Measurements from ENCODE around the gene KIAA1671.

Gene KIAA1671

GRCh38 chr22:25080855-25081254 lies 128.3 kb downstream of the KIAA1671 start:
- no peaks in the 10 kb centered on the region for H3K9me3 Mint-ChIP-seq
- DNase-seq (no peak), ATAC-seq (no peak)
- H3K36me3 Mint-ChIP-seq (ENCODE audit: low read depth): no peaks in the 10 kb centered on the region
- no peaks in the 10 kb centered on the region for H3K27me3 Mint-ChIP-seq
- no peak overlapping the region for H3K4me3 Mint-ChIP-seq
- H3K4me1 Mint-ChIP-seq: peaks cover 67% of the 10 kb centered on the region
- no peak overlapping the region for H3K27ac Mint-ChIP-seq

- no peak overlapping the region for H3K4me3 Mint-ChIP-seq
- no peaks in the 10 kb centered on the region for H3K36me3 Mint-ChIP-seq (ENCODE audit: low read depth)
- no peaks in the 10 kb centered on the region for H3K9me3 Mint-ChIP-seq
- no peaks in the 10 kb centered on the region for H3K27me3 Mint-ChIP-seq
- H3K4me1 Mint-ChIP-seq: peaks cover 67% of the 10 kb centered on the region
- H3K27ac Mint-ChIP-seq: no peak overlapping the region
- peak; percentile 59 for DNase-seq
- no peak for ATAC-seq
Measured at GRCh38 chr22:25081409-25081824, 128.9 kb downstream of the KIAA1671 start.

- Mint-ChIP-seq H3K27me3 (no peaks in the 10 kb centered on the region), H3K4me3 (no peak overlapping the region), H3K4me1 (peaks cover 65% of the 10 kb centered on the region), H3K36me3 (ENCODE audit: low read depth) (no peaks in the 10 kb centered on the region), H3K27ac (no peak overlapping the region), H3K9me3 (no peaks in the 10 kb centered on the region)
- ATAC-seq (no peak), DNase-seq (no peak)
Measured at GRCh38 chr22:25082096-25082495, 129.6 kb downstream of the KIAA1671 start.

GRCh38 chr22:25083056-25083806 lies 130.7 kb downstream of the KIAA1671 start:
- DNase-seq (no peak), ATAC-seq (no peak)
- Mint-ChIP-seq H3K27me3 (no peaks in the 10 kb centered on the region), H3K9me3 (no peaks in the 10 kb centered on the region), H3K4me1 (peaks cover 58% of the 10 kb centered on the region), H3K36me3 (ENCODE audit: low read depth) (no peaks in the 10 kb centered on the region), H3K4me3 (no peak overlapping the region), H3K27ac (no peak overlapping the region)

GRCh38 chr22:25083807-25084200 lies 131.3 kb downstream of the KIAA1671 start:
- peaks cover 52% of the 10 kb centered on the region for H3K4me1 Mint-ChIP-seq

GRCh38 chr22:25084405-25085107 lies 132.0 kb downstream of the KIAA1671 start:
- DNase-seq (no peak), ATAC-seq (no peak)
- no peaks in the 10 kb centered on the region for H3K27me3 Mint-ChIP-seq
- H3K4me3 Mint-ChIP-seq: no peak overlapping the region
- no peaks in the 10 kb centered on the region for H3K36me3 Mint-ChIP-seq (ENCODE audit: low read depth)
- H3K9me3 Mint-ChIP-seq: no peaks in the 10 kb centered on the region
- H3K27ac Mint-ChIP-seq: no peak overlapping the region
- H3K4me1 Mint-ChIP-seq: peaks cover 48% of the 10 kb centered on the region

More at GRCh38 chr22:25083807-25084200, 131.3 kb downstream of the KIAA1671 start:
- H3K4me3 Mint-ChIP-seq: no peak overlapping the region
- H3K9me3 Mint-ChIP-seq: no peaks in the 10 kb centered on the region
- DNase-seq: no peak
- ATAC-seq: no peak
- no peaks in the 10 kb centered on the region for H3K36me3 Mint-ChIP-seq (ENCODE audit: low read depth)
- H3K27me3 Mint-ChIP-seq: no peaks in the 10 kb centered on the region
- H3K27ac Mint-ChIP-seq: no peak overlapping the region

- no peak overlapping the region for H3K27ac Mint-ChIP-seq
- H3K27me3 Mint-ChIP-seq: no peaks in the 10 kb centered on the region
- no peaks in the 10 kb centered on the region for H3K9me3 Mint-ChIP-seq
- no peak overlapping the region for H3K4me3 Mint-ChIP-seq
- no peak for ATAC-seq
- no peaks in the 10 kb centered on the region for H3K36me3 Mint-ChIP-seq (ENCODE audit: low read depth)
- DNase-seq: no peak
- H3K4me1 Mint-ChIP-seq: peaks cover 46% of the 10 kb centered on the region
Measured at GRCh38 chr22:25085156-25085555, 132.6 kb downstream of the KIAA1671 start.

- H3K27ac Mint-ChIP-seq: peak overlapping the region; percentile 43
- ATAC-seq (peak; percentile 95), DNase-seq (no peak)
- no peaks in the 10 kb centered on the region for H3K9me3 Mint-ChIP-seq
- H3K4me3 Mint-ChIP-seq: no peak overlapping the region
- no peaks in the 10 kb centered on the region for H3K27me3 Mint-ChIP-seq
- H3K4me1 Mint-ChIP-seq: peaks cover 45% of the 10 kb centered on the region
- no peaks in the 10 kb centered on the region for H3K36me3 Mint-ChIP-seq (ENCODE audit: low read depth)
Measured at GRCh38 chr22:25085930-25086901, 133.7 kb downstream of the KIAA1671 start.

GRCh38 chr22:25086902-25087282 lies 134.4 kb downstream of the KIAA1671 start:
- no peak overlapping the region for H3K27ac Mint-ChIP-seq
- ATAC-seq (no peak), DNase-seq (no peak)
- no peaks in the 10 kb centered on the region for H3K9me3 Mint-ChIP-seq
- no peaks in the 10 kb centered on the region for H3K36me3 Mint-ChIP-seq (ENCODE audit: low read depth)
- H3K27me3 Mint-ChIP-seq: no peaks in the 10 kb centered on the region
- H3K4me3 Mint-ChIP-seq: no peak overlapping the region
- H3K4me1 Mint-ChIP-seq: peaks cover 38% of the 10 kb centered on the region

GRCh38 chr22:25090225-25090890 lies 137.8 kb downstream of the KIAA1671 start:
- no peaks in the 10 kb centered on the region for H3K27me3 Mint-ChIP-seq
- H3K4me1 Mint-ChIP-seq: peaks cover 19% of the 10 kb centered on the region
- H3K27ac Mint-ChIP-seq: no peak overlapping the region
- no peak overlapping the region for H3K4me3 Mint-ChIP-seq
- ATAC-seq (no peak), DNase-seq (no peak)
- no peaks in the 10 kb centered on the region for H3K36me3 Mint-ChIP-seq (ENCODE audit: low read depth)
- H3K9me3 Mint-ChIP-seq: no peaks in the 10 kb centered on the region

GRCh38 chr22:25091458-25091857 lies 138.9 kb downstream of the KIAA1671 start:
- Mint-ChIP-seq H3K27ac (no peak overlapping the region), H3K27me3 (no peaks in the 10 kb centered on the region), H3K4me1 (peaks cover 9% of the 10 kb centered on the region), H3K9me3 (no peaks in the 10 kb centered on the region), H3K36me3 (ENCODE audit: low read depth) (no peaks in the 10 kb centered on the region), H3K4me3 (no peak overlapping the region)
- no peak for ATAC-seq
- no peak for DNase-seq

- DNase-seq: no peak
- no peaks in the 10 kb centered on the region for H3K9me3 Mint-ChIP-seq
- no peak for ATAC-seq
- H3K4me1 Mint-ChIP-seq: peaks cover 3% of the 10 kb centered on the region
- no peaks in the 10 kb centered on the region for H3K27me3 Mint-ChIP-seq
- H3K27ac Mint-ChIP-seq: peak overlapping the region; percentile 26
- no peaks in the 10 kb centered on the region for H3K36me3 Mint-ChIP-seq (ENCODE audit: low read depth)
- no peak overlapping the region for H3K4me3 Mint-ChIP-seq
Measured at GRCh38 chr22:25092119-25092518, 139.6 kb downstream of the KIAA1671 start.

- Mint-ChIP-seq H3K27ac (no peak overlapping the region), H3K27me3 (no peaks in the 10 kb centered on the region), H3K36me3 (ENCODE audit: low read depth) (no peaks in the 10 kb centered on the region), H3K9me3 (no peaks in the 10 kb centered on the region), H3K4me1 (peaks cover 1% of the 10 kb centered on the region), H3K4me3 (no peak overlapping the region)
- ATAC-seq (no peak), DNase-seq (no peak)
Measured at GRCh38 chr22:25094579-25094978, 142.1 kb downstream of the KIAA1671 start.

GRCh38 chr22:25095869-25096268 lies 143.4 kb downstream of the KIAA1671 start:
- no peak overlapping the region for H3K27ac Mint-ChIP-seq
- ATAC-seq (no peak), DNase-seq (no peak)
- peaks cover 1% of the 10 kb centered on the region for H3K4me1 Mint-ChIP-seq
- no peaks in the 10 kb centered on the region for H3K27me3 Mint-ChIP-seq
- H3K36me3 Mint-ChIP-seq (ENCODE audit: low read depth): no peaks in the 10 kb centered on the region
- no peak overlapping the region for H3K4me3 Mint-ChIP-seq
- no peaks in the 10 kb centered on the region for H3K9me3 Mint-ChIP-seq

Measured in activated naive CD8-positive, alpha-beta T cell treated with anti-CD3 and anti-CD28 coated beads, Interleukin-2, amount 50 U/mL, for 24 hours (primary cell).